KOPT-K1 (cell line): Measurements from ENCODE around the gene ITIH1.

Experiments
- H3K27ac ChIP-seq: fragments of 200-600 bp; sonication (generic); 2 replicates; pipeline ENCODE4 v1.5.1; 2016; ENCODE audit warnings: antibody characterized with exemption, mild to moderate bottlenecking, low read depth, low read length; ENCODE audit not compliant: poor library complexity, severe bottlenecking
- H3K36me3 ChIP-seq: fragments of 200-600 bp; sonication (generic); 2 replicates; pipeline ENCODE4 v1.5.1; 2017; ENCODE audit warnings: antibody characterized with exemption, mild to moderate bottlenecking, low read length, moderate library complexity; ENCODE audit not compliant: insufficient read depth
- H3K9me3 ChIP-seq: fragments of 200-600 bp; sonication (generic); 2 replicates; pipeline ENCODE4 v1.5.1; 2017; ENCODE audit warnings: antibody characterized with exemption, low read length, mild to moderate bottlenecking; ENCODE audit not compliant: insufficient read depth, poor library complexity, severe bottlenecking

The ITIH1 gene

GRCh38 chr3:52782412-52783210, 5.2 kb downstream of the ITIH1 start:
- H3K36me3 ChIP-seq, result no peaks in the 10 kb centered on the region
- H3K27ac ChIP-seq, result no peak overlapping the region
- H3K9me3 ChIP-seq, result no peaks in the 10 kb centered on the region

- no peaks in the 10 kb centered on the region for H3K9me3 ChIP-seq
- H3K36me3 ChIP-seq, result no peaks in the 10 kb centered on the region
- H3K27ac ChIP-seq, result no peak overlapping the region
Observed at GRCh38 chr3:52783211-52783555, 5.8 kb downstream of the ITIH1 start.

- Histone ChIP-seq H3K27ac (no peak overlapping the region), H3K9me3 (no peaks in the 10 kb centered on the region)
Observed at GRCh38 chr3:52784021-52784621, 6.7 kb downstream of the ITIH1 start.

GRCh38 chr3:52784931-52785590, 7.7 kb downstream of the ITIH1 start:
- Histone ChIP-seq H3K9me3 (no peaks in the 10 kb centered on the region), H3K36me3 (no peaks in the 10 kb centered on the region), H3K27ac (no peak overlapping the region)

More at GRCh38 chr3:52784021-52784621, 6.7 kb downstream of the ITIH1 start:
- H3K36me3 ChIP-seq, result no peaks in the 10 kb centered on the region

GRCh38 chr3:52786330-52787215, 9.2 kb downstream of the ITIH1 start:
- H3K36me3 ChIP-seq, result no peaks in the 10 kb centered on the region
- no peaks in the 10 kb centered on the region for H3K9me3 ChIP-seq
- no peak overlapping the region for H3K27ac ChIP-seq

- H3K27ac ChIP-seq, result no peak overlapping the region
- H3K36me3 ChIP-seq, result no peaks in the 10 kb centered on the region
- H3K9me3 ChIP-seq, result no peaks in the 10 kb centered on the region
Observed at GRCh38 chr3:52787246-52787645, 9.8 kb downstream of the ITIH1 start.

GRCh38 chr3:52787672-52788625, 10.6 kb downstream of the ITIH1 start:
- Histone ChIP-seq H3K27ac (no peak overlapping the region), H3K9me3 (no peaks in the 10 kb centered on the region), H3K36me3 (no peaks in the 10 kb centered on the region)

GRCh38 chr3:52788890-52789745, 11.7 kb downstream of the ITIH1 start:
- Histone ChIP-seq H3K9me3 (no peaks in the 10 kb centered on the region), H3K36me3 (no peaks in the 10 kb centered on the region), H3K27ac (no peak overlapping the region)

- H3K9me3 ChIP-seq, result no peaks in the 10 kb centered on the region
Observed at GRCh38 chr3:52789746-52790040, 12.3 kb downstream of the ITIH1 start.

GRCh38 chr3:52790337-52790736, 12.9 kb downstream of the ITIH1 start:
- Histone ChIP-seq H3K27ac (no peak overlapping the region), H3K9me3 (no peaks in the 10 kb centered on the region), H3K36me3 (no peaks in the 10 kb centered on the region)

More at GRCh38 chr3:52789746-52790040, 12.3 kb downstream of the ITIH1 start:
- Histone ChIP-seq H3K27ac (no peak overlapping the region), H3K36me3 (no peaks in the 10 kb centered on the region)

- Histone ChIP-seq H3K27ac (no peak overlapping the region), H3K9me3 (no peaks in the 10 kb centered on the region)
Observed at GRCh38 chr3:52790741-52791140, 13.3 kb downstream of the ITIH1 start.

GRCh38 chr3:52791366-52791765, 14.0 kb downstream of the ITIH1 start:
- Histone ChIP-seq H3K27ac (no peak overlapping the region), H3K36me3 (no peaks in the 10 kb centered on the region), H3K9me3 (no peaks in the 10 kb centered on the region)

More at GRCh38 chr3:52790741-52791140, 13.3 kb downstream of the ITIH1 start:
- no peaks in the 10 kb centered on the region for H3K36me3 ChIP-seq

GRCh38 chr3:52791928-52792327, 14.5 kb downstream of the ITIH1 start:
- no peaks in the 10 kb centered on the region for H3K9me3 ChIP-seq
- no peaks in the 10 kb centered on the region for H3K36me3 ChIP-seq
- no peak overlapping the region for H3K27ac ChIP-seq
